Measurements from ENCODE around the gene KCTD17.

Gene KCTD17

DNA sequence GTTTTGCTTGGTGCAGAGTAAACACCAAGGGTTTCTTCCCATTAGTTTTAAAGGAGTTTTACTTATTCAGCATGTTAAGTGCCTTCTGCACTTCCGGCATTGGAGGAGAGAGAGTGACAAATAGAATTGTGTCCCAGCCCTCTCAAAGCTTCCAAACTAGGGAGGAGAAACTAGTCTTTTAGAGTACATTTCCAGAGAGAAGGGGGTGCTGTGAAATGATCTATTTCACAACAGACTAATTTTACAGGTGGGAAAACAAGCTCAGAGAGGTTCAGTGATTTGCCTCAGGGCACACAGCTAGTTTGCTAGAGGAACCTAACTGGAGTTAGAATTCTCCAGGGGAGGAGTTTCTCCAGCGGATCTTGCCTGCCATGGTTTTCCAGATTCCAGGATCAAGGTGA lies 19.4 kb upstream of the KCTD17 start:
- H3K36me3 ChIP-seq: peaks cover 36% of the 10 kb centered on the region
- H3K4me3 ChIP-seq (ENCODE audit: low read depth in 1 of 2, low read length in 1 of 2): no peak overlapping the region
- TF ChIP-seq, protein P1, sequence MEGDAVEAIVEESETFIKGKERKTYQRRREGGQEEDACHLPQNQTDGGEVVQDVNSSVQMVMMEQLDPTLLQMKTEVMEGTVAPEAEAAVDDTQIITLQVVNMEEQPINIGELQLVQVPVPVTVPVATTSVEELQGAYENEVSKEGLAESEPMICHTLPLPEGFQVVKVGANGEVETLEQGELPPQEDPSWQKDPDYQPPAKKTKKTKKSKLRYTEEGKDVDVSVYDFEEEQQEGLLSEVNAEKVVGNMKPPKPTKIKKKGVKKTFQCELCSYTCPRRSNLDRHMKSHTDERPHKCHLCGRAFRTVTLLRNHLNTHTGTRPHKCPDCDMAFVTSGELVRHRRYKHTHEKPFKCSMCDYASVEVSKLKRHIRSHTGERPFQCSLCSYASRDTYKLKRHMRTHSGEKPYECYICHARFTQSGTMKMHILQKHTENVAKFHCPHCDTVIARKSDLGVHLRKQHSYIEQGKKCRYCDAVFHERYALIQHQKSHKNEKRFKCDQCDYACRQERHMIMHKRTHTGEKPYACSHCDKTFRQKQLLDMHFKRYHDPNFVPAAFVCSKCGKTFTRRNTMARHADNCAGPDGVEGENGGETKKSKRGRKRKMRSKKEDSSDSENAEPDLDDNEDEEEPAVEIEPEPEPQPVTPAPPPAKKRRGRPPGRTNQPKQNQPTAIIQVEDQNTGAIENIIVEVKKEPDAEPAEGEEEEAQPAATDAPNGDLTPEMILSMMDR (IDR thresholded peaks at IDR 0.05): no peak
- no peaks in the 10 kb centered on the region for H3K9me3 ChIP-seq
- no peaks in the 10 kb centered on the region for H3K27me3 ChIP-seq
- H3K27ac ChIP-seq: peak overlapping the region; percentile 59
- H3K4me1 ChIP-seq (ENCODE audit: control insufficient read depth in 1 of 2, insufficient read depth in 1 of 2, low read depth in 1 of 2, low read length in 1 of 2): peaks cover 23% of the 10 kb centered on the region in 2 experiments

- Histone ChIP-seq H3K9me3 (no peaks in the 10 kb centered on the region), H3K27ac (peak overlapping the region; percentile 59), H3K27me3 (peaks cover 5% of the 10 kb centered on the region), H3K4me1 (ENCODE audit: control insufficient read depth in 1 of 2, insufficient read depth in 1 of 2, low read depth in 1 of 2, low read length in 1 of 2) (peaks cover 23% of the 10 kb centered on the region in 2 experiments), H3K36me3 (peaks cover 30% of the 10 kb centered on the region), H3K4me3 (ENCODE audit: low read depth in 1 of 2, low read length in 1 of 2) (no peak overlapping the region)
- TF ChIP-seq, protein P1 (IDR thresholded peaks at IDR 0.05): no peak
These were observed 18.7 kb upstream of the KCTD17 start for GRCh38 chr22:37032535-37033460.

- H3K36me3 ChIP-seq: peaks cover 22% of the 10 kb centered on the region
- no peak overlapping the region for H3K27ac ChIP-seq
- H3K9me3 ChIP-seq: no peaks in the 10 kb centered on the region
- H3K4me1 ChIP-seq (ENCODE audit: control insufficient read depth in 1 of 2, insufficient read depth in 1 of 2, low read depth in 1 of 2, low read length in 1 of 2): peaks cover 23% of the 10 kb centered on the region in 2 experiments
- peaks cover 5% of the 10 kb centered on the region for H3K27me3 ChIP-seq
- no peak overlapping the region for H3K4me3 ChIP-seq (ENCODE audit: low read depth in 1 of 2, low read length in 1 of 2)
- TF ChIP-seq, protein P1 (IDR thresholded peaks at IDR 0.05): no peak
These were observed 17.7 kb upstream of the KCTD17 start for GRCh38 chr22:37033605-37034430.

- H3K4me3 ChIP-seq (ENCODE audit: low read depth in 1 of 2, low read length in 1 of 2): no peak overlapping the region
- peaks cover 5% of the 10 kb centered on the region for H3K27me3 ChIP-seq
- no peaks in the 10 kb centered on the region for H3K9me3 ChIP-seq
- no peak overlapping the region for H3K27ac ChIP-seq
- TF ChIP-seq, protein P1 (IDR thresholded peaks at IDR 0.05): no peak
- no peaks in the 10 kb centered on the region for H3K36me3 ChIP-seq
- peaks cover 19 to 22% of the 10 kb centered on the region in 2 experiments for H3K4me1 ChIP-seq (ENCODE audit: control insufficient read depth in 1 of 2, insufficient read depth in 1 of 2, low read depth in 1 of 2, low read length in 1 of 2)
These were observed 14.7 kb upstream of the KCTD17 start for GRCh38 chr22:37036655-37037377.

DNA sequence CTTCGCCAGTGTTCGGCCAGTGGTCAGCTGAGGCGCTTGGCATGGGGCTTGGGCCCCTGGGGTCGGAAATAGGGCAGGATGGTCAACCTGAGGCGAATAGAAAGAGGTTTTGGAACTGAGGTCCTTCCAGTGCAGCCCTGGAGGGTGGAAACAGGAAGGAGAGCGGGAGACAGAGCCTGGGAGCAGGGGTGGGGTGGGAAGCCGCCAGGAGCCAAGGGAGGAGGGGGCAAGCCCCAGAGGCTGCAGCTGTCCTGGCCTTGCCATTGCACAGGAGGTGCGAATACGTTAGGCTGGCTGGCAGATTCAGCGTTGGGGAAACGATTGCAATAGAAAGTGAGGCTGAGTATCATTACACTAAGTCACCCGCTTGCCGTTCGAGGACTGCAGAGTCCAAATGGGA lies 13.9 kb upstream of the KCTD17 start:
- Histone ChIP-seq H3K9me3 (no peaks in the 10 kb centered on the region), H3K27me3 (peaks cover 5% of the 10 kb centered on the region), H3K27ac (no peak overlapping the region), H3K36me3 (no peaks in the 10 kb centered on the region), H3K4me1 (ENCODE audit: control insufficient read depth in 1 of 2, insufficient read depth in 1 of 2, low read depth in 1 of 2, low read length in 1 of 2) (peaks cover 11 to 13% of the 10 kb centered on the region in 2 experiments), H3K4me3 (ENCODE audit: low read depth in 1 of 2, low read length in 1 of 2) (no peak overlapping the region)
- TF ChIP-seq, protein P1 (IDR thresholded peaks at IDR 0.05): no peak
